NCI-H2171 treated with DMSO at 0.1 percent for 48 hours (cell line): Measurements from ENCODE around the gene JPH2.

Source experiments
- DNase-seq: peaks from one replicate; lab custom pipeline; 2025; lab: John Stamatoyannopoulos, UW

JPH2 gene

GRCh38 chr20:44125332-44126127 is 61.5 kb downstream of the JPH2 start:
- no peak for DNase-seq

- no peak for DNase-seq
Observed at GRCh38 chr20:44123874-44124535, 63.0 kb downstream of the JPH2 start.

- no peak for DNase-seq
Observed at GRCh38 chr20:44123251-44123650, 63.7 kb downstream of the JPH2 start.

- no peak for DNase-seq
Observed at GRCh38 chr20:44120676-44121425, 66.1 kb downstream of the JPH2 start.

- no peak for DNase-seq
Observed at GRCh38 chr20:44118185-44119033, 68.6 kb downstream of the JPH2 start.

GRCh38 chr20:44117296-44118184 is 69.4 kb downstream of the JPH2 start:
- no peak for DNase-seq

- DNase-seq: no peak
Observed at GRCh38 chr20:44115762-44116644, 71.0 kb downstream of the JPH2 start.

GRCh38 chr20:44115181-44115580 is 71.8 kb downstream of the JPH2 start:
- no peak for DNase-seq

GRCh38 chr20:44113618-44114376 is 73.2 kb downstream of the JPH2 start:
- no peak for DNase-seq

- DNase-seq: no peak
Observed at GRCh38 chr20:44112889-44113617, 73.9 kb downstream of the JPH2 start.

- no peak for DNase-seq
Observed at GRCh38 chr20:44112456-44112855, 74.5 kb downstream of the JPH2 start.

GRCh38 chr20:44111712-44112335 is 75.2 kb downstream of the JPH2 start:
- peak; percentile 20 for DNase-seq

GRCh38 chr20:44110816-44111568 is 76.0 kb downstream of the JPH2 start:
- DNase-seq: no peak

- DNase-seq: no peak
Observed at GRCh38 chr20:44109951-44110361, 77.0 kb downstream of the JPH2 start.

- no peak for DNase-seq
Observed at GRCh38 chr20:44106615-44107014, 80.4 kb downstream of the JPH2 start.

- DNase-seq: peak; percentile 88
Observed at GRCh38 chr20:44104798-44105517, 82.0 kb downstream of the JPH2 start.
